ENCODE measurements around the gene FLOT1. TPM values are rescaled to one million over a fixed set of nuclear protein-coding genes. Genes with fewer than 3 reads are reported as not detected.

FLOT1 gene
- total RNA-seq, 2 experiments from 2014 or later, result 125 to 131 TPM

GRCh38 chr6:30716879-30717128 lies 25.7 kb downstream of the FLOT1 start:
- H3K27me3 Mint-ChIP-seq, result no peaks in the 10 kb centered on the region
- H3K4me3 Mint-ChIP-seq, result peak overlapping the region; percentile 84
- H3K4me1 Mint-ChIP-seq, result peaks cover 67% of the 10 kb centered on the region
- DNase-seq, result no peak
- peaks cover 70% of the 10 kb centered on the region for H3K36me3 Mint-ChIP-seq (ENCODE audit: low read depth)
- ChIA-PET POLR2A (interaction anchor here (0.6 to 16.4 kb wide), 22 partner anchors 10 to 946 kb away, joined by 3 to 561 read pairs (median 4); partner anchors contain the start of genes ABCF1, C6orf136, DHX16 and MRPS18B), CTCF (interaction anchor here (0.7 to 25.8 kb wide), 10 partner anchors 11 to 172 kb away, joined by 3 to 626 read pairs (median 4); partner anchors contain the start of genes DHX16, IER3 and MRPS18B)
- peaks cover 2% of the 10 kb centered on the region for H3K9me3 Mint-ChIP-seq
- peak overlapping the region; percentile 99 for H3K27ac Mint-ChIP-seq

- Mint-ChIP-seq H3K4me3 (no peak overlapping the region), H3K27ac (no peak overlapping the region), H3K27me3 (no peaks in the 10 kb centered on the region), H3K4me1 (peaks cover 74% of the 10 kb centered on the region), H3K36me3 (ENCODE audit: low read depth) (peaks cover 71% of the 10 kb centered on the region), H3K9me3 (peaks cover 2% of the 10 kb centered on the region)
- CTCF ChIA-PET, result interaction anchor here (0.7 kb wide), 1 partner anchor 26 kb away, joined by 4 read pairs; no protein-coding TSS in a partner anchor
- no peak for DNase-seq
- POLR2A ChIA-PET, result interaction anchor here (0.7 kb wide), 1 partner anchor 99 kb away, joined by 3 read pairs; no protein-coding TSS in a partner anchor
Observed at GRCh38 chr6:30714263-30714662, 28.2 kb downstream of the FLOT1 start.

- peak overlapping the region; percentile 79 for H3K27ac Mint-ChIP-seq
- ChIA-PET CTCF (interaction anchor here (0.6 to 2.6 kb wide), 4 partner anchors 10 to 729 kb away, joined by 3 to 15 read pairs (median 6); no protein-coding TSS in a partner anchor), POLR2A (interaction anchor here (0.8 to 2.6 kb wide), 12 partner anchors 9 to 97 kb away, joined by 3 to 25 read pairs (median 4); partner anchors contain the start of genes MRPS18B and PPP1R10)
- H3K27me3 Mint-ChIP-seq, result no peaks in the 10 kb centered on the region
- H3K36me3 Mint-ChIP-seq (ENCODE audit: low read depth), result peaks cover 77% of the 10 kb centered on the region
- no peak overlapping the region for H3K4me3 Mint-ChIP-seq
- DNase-seq, result no peak
- peaks cover 63% of the 10 kb centered on the region for H3K4me1 Mint-ChIP-seq
- H3K9me3 Mint-ChIP-seq, result peaks cover 2% of the 10 kb centered on the region
Observed at GRCh38 chr6:30712441-30712945, 30.0 kb downstream of the FLOT1 start.

GRCh38 chr6:30711758-30712380 lies 30.6 kb downstream of the FLOT1 start:
- H3K27ac Mint-ChIP-seq, result peak overlapping the region; percentile 79
- DNase-seq, result peak; percentile 28
- CTCF ChIA-PET, result interaction anchor here (1.0 to 2.6 kb wide), 4 partner anchors 10 to 33 kb away, joined by 3 to 15 read pairs (median 6); no protein-coding TSS in a partner anchor
- H3K36me3 Mint-ChIP-seq (ENCODE audit: low read depth), result peaks cover 79% of the 10 kb centered on the region
- peak overlapping the region; percentile 2 for H3K4me3 Mint-ChIP-seq
- H3K27me3 Mint-ChIP-seq, result no peaks in the 10 kb centered on the region
- H3K9me3 Mint-ChIP-seq, result peaks cover 2% of the 10 kb centered on the region
- POLR2A ChIA-PET, result interaction anchor here (0.8 to 2.6 kb wide), 11 partner anchors 10 to 96 kb away, joined by 3 to 25 read pairs (median 3); partner anchors contain the start of genes MRPS18B and PPP1R10
- peaks cover 59% of the 10 kb centered on the region for H3K4me1 Mint-ChIP-seq

- Mint-ChIP-seq H3K9me3 (no peaks in the 10 kb centered on the region), H3K36me3 (ENCODE audit: low read depth) (peaks cover 75% of the 10 kb centered on the region), H3K27ac (no peak overlapping the region), H3K27me3 (no peaks in the 10 kb centered on the region), H3K4me3 (no peak overlapping the region), H3K4me1 (peaks cover 36% of the 10 kb centered on the region)
- POLR2A ChIA-PET, result interaction anchor here (0.6 to 2.3 kb wide), 3 partner anchors 10 to 783 kb away, joined by 3 to 7 read pairs (median 3); partner anchors contain the start of gene TUBB
- CTCF ChIA-PET, result interaction anchor here (0.6 to 1.5 kb wide), 2 partner anchors 13 to 64 kb away, joined by 3 to 4 read pairs; no protein-coding TSS in a partner anchor
- no peak for DNase-seq
Observed at GRCh38 chr6:30709101-30709868, 33.2 kb downstream of the FLOT1 start.

- Mint-ChIP-seq H3K4me1 (peaks cover 20% of the 10 kb centered on the region), H3K27ac (no peak overlapping the region), H3K27me3 (no peaks in the 10 kb centered on the region), H3K9me3 (no peaks in the 10 kb centered on the region), H3K36me3 (ENCODE audit: low read depth) (peaks cover 76% of the 10 kb centered on the region), H3K4me3 (no peak overlapping the region)
- ChIA-PET POLR2A (interaction anchor here (1.0 to 1.2 kb wide), 2 partner anchors 10 to 15 kb away, joined by 3 to 5 read pairs; partner anchors contain the start of gene MDC1), CTCF (interaction anchor here (1.8 to 2.5 kb wide), 2 partner anchors 10 to 28 kb away, joined by 5 to 6 read pairs; partner anchors contain the start of gene MDC1)
- no peak for DNase-seq
Observed at GRCh38 chr6:30707281-30707850, 35.1 kb downstream of the FLOT1 start.

GRCh38 chr6:30705620-30706019 lies 36.9 kb downstream of the FLOT1 start:
- POLR2A ChIA-PET, result interaction anchor here (0.6 to 2.9 kb wide), 5 partner anchors 10 to 90 kb away, joined by 3 to 16 read pairs (median 4); partner anchors contain the start of gene MDC1
- peaks cover 66% of the 10 kb centered on the region for H3K36me3 Mint-ChIP-seq (ENCODE audit: low read depth)
- H3K4me3 Mint-ChIP-seq, result no peak overlapping the region
- H3K27me3 Mint-ChIP-seq, result no peaks in the 10 kb centered on the region
- DNase-seq, result no peak
- H3K4me1 Mint-ChIP-seq, result peaks cover 3% of the 10 kb centered on the region
- no peaks in the 10 kb centered on the region for H3K9me3 Mint-ChIP-seq
- no peak overlapping the region for H3K27ac Mint-ChIP-seq
- CTCF ChIA-PET, result interaction anchor here (1.8 to 2.5 kb wide), 2 partner anchors 12 to 27 kb away, joined by 5 to 6 read pairs; partner anchors contain the start of gene MDC1

GRCh38 chr6:30703821-30704220 lies 38.7 kb downstream of the FLOT1 start:
- Mint-ChIP-seq H3K4me3 (no peak overlapping the region), H3K9me3 (no peaks in the 10 kb centered on the region), H3K4me1 (peaks cover 2% of the 10 kb centered on the region), H3K27ac (no peak overlapping the region), H3K27me3 (no peaks in the 10 kb centered on the region), H3K36me3 (ENCODE audit: low read depth) (peaks cover 68% of the 10 kb centered on the region)
- CTCF ChIA-PET, result interaction anchor here (2.2 kb wide), 1 partner anchor 25 kb away, joined by 9 read pairs; no protein-coding TSS in a partner anchor
- POLR2A ChIA-PET, result interaction anchor here (0.7 to 2.9 kb wide), 4 partner anchors 14 to 17 kb away, joined by 3 to 16 read pairs (median 5); partner anchors contain the start of gene MDC1
- no peak for DNase-seq

- Mint-ChIP-seq H3K4me1 (peaks cover 2% of the 10 kb centered on the region), H3K9me3 (no peaks in the 10 kb centered on the region), H3K27me3 (no peaks in the 10 kb centered on the region), H3K4me3 (no peak overlapping the region), H3K36me3 (ENCODE audit: low read depth) (peaks cover 65% of the 10 kb centered on the region), H3K27ac (no peak overlapping the region)
- DNase-seq, result no peak
- POLR2A ChIA-PET, result interaction anchor here (0.7 to 1.3 kb wide), 2 partner anchors 16 to 18 kb away, joined by 3 read pairs; no protein-coding TSS in a partner anchor
- CTCF ChIA-PET, result interaction anchor here (2.2 kb wide), 1 partner anchor 24 kb away, joined by 9 read pairs; no protein-coding TSS in a partner anchor
Observed at GRCh38 chr6:30703011-30703410, 39.5 kb downstream of the FLOT1 start.

- Mint-ChIP-seq H3K27ac (no peak overlapping the region), H3K9me3 (no peaks in the 10 kb centered on the region), H3K4me1 (no peaks in the 10 kb centered on the region), H3K36me3 (ENCODE audit: low read depth) (peaks cover 46% of the 10 kb centered on the region), H3K4me3 (no peak overlapping the region), H3K27me3 (no peaks in the 10 kb centered on the region)
- CTCF ChIA-PET, result interaction anchor here (1.4 kb wide), 1 partner anchor 30 kb away, joined by 3 read pairs; no protein-coding TSS in a partner anchor
- no peak for DNase-seq
- POLR2A ChIA-PET, result interaction anchor here (0.8 kb wide), 1 partner anchor 17 kb away, joined by 3 read pairs; the partner anchor contains the start of gene MDC1
Observed at GRCh38 chr6:30700340-30700739, 42.1 kb downstream of the FLOT1 start.

- H3K4me3 Mint-ChIP-seq, result no peak overlapping the region
- ChIA-PET CTCF (interaction anchor here (1.2 kb wide), 1 partner anchor 20 kb away, joined by 4 read pairs; the partner anchor contains the start of gene MDC1), POLR2A (interaction anchor here (1.6 to 2.1 kb wide), 2 partner anchors 9 to 12 kb away, joined by 6 read pairs; no protein-coding TSS in a partner anchor)
- DNase-seq, result no peak
- H3K27ac Mint-ChIP-seq, result no peak overlapping the region
- H3K4me1 Mint-ChIP-seq, result peaks cover 8% of the 10 kb centered on the region
- no peaks in the 10 kb centered on the region for H3K9me3 Mint-ChIP-seq
- H3K36me3 Mint-ChIP-seq (ENCODE audit: low read depth), result peaks cover 12% of the 10 kb centered on the region
- H3K27me3 Mint-ChIP-seq, result no peaks in the 10 kb centered on the region
Observed at GRCh38 chr6:30696432-30696831, 46.1 kb downstream of the FLOT1 start.
